ENCODE data around the gene ATPAF1.

Gene ATPAF1

GRCh38 chr1:46615735-46616134 lies 52.4 kb downstream of the ATPAF1 start:
- no peak for DNase-seq (ENCODE audit: low read depth)

GRCh38 chr1:46615088-46615487 lies 53.1 kb downstream of the ATPAF1 start:
- no peak for DNase-seq (ENCODE audit: low read depth)

- DNase-seq (ENCODE audit: low read depth): no peak
Measured at GRCh38 chr1:46614604-46614984, 53.6 kb downstream of the ATPAF1 start.

DNA sequence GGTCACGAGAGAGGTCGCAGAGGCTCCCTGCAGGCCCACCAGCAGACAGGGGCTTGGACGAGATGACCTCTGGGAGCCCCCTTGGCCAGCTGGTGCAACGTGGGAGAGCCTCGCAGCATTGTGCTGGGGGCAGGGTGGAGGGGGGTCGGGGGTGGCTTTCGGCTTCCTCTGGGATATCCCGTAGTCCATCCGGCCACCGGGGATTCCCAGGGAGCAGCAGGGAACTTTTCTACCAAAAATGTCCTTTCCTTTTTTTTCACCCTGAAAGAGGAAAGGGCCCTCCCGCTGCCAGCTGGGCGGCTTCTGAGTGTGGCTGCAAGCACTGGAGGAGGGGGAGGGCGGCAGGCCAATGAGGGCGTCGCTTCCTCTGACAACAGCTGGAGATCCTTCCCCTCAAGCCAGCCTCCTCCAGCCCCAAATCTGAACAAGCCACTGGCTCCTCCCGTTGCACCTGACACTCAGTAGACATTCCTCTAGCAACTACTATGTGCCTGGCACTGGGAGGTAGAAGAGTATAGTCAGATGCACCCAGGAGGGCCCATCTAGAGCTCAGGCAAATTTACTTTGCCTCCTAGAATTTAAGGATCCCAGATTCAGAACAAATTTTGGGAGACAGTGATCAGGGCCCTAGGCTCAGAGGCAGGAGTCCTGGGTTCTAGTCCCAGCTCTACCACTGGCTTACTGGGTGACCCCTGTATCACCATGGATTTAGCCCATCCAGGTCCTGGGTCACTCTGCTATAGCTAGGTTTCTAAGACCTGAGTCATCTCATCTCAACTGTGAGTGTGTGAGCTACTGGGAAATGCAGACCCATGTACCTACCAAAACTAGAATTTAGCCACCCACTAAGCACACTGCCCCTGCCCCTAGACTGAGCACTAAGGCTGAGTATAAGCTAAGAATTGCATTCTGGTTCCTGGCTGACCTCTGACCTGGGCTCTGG lies 54.2 kb downstream of the ATPAF1 start:
- DNase-seq (ENCODE audit: low read depth): no peak

DNA sequence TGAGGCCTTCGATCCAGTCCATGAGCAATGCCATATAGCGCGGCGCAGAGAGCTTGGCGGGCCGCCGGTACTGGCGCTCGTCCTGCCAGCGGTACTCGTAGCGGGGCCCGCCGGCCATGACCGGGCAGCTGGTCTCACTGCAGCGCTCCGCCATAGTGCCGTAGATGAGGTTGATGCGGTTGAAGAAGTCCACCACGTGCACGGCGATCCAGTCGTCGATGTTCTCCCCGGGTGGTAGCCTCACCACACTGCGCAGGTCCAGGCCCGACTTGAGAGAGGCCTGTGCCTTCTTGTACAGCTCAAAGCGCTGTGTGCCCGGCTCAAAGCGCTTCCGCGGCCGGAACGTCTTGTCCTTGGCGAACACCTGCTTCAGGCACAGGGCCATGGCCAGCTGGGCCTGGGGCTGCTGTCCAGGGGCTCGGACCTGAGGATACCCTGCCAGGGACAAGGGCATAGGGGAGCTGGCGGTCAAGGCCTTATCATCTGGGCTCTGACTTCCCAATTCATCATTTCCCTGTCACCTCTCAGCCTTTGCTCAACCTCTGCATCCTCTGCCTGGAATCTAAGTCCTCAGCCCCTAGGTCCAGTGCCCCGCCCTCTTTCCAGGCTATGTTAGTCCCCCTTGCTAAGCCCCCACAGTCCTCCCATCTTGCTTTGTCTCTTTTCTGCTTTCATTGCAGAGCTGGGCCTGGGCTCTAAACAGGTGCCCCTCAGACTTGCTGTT lies 55.1 kb downstream of the ATPAF1 start:
- no peak for DNase-seq (ENCODE audit: low read depth)

DNA sequence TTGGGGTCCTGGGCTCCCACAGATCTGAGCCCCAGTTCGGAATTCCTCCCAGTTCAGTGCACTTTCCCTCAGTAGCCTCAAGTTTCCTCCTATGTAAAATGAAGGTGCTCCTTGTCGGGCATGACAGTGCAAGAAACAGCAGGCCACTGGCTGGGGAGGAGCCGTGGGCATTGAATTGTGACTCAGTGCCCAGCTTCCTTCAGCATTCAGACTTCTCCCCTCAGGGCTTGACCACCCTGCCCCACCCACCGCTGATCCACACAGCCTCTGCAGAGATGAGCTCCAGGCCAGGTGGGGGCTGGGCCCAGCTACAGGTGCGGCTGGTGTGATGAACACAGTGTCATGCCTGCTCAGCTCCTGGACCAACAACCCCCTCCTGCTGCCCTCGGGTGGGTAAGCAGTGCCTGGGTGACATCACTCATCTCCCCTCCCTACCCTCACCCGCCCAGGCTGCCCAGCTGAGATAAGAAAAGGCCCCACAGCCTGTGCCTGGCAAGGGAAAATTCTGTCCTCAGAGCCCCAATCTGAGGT lies 56.4 kb downstream of the ATPAF1 start:
- DNase-seq (ENCODE audit: low read depth): no peak

DNA sequence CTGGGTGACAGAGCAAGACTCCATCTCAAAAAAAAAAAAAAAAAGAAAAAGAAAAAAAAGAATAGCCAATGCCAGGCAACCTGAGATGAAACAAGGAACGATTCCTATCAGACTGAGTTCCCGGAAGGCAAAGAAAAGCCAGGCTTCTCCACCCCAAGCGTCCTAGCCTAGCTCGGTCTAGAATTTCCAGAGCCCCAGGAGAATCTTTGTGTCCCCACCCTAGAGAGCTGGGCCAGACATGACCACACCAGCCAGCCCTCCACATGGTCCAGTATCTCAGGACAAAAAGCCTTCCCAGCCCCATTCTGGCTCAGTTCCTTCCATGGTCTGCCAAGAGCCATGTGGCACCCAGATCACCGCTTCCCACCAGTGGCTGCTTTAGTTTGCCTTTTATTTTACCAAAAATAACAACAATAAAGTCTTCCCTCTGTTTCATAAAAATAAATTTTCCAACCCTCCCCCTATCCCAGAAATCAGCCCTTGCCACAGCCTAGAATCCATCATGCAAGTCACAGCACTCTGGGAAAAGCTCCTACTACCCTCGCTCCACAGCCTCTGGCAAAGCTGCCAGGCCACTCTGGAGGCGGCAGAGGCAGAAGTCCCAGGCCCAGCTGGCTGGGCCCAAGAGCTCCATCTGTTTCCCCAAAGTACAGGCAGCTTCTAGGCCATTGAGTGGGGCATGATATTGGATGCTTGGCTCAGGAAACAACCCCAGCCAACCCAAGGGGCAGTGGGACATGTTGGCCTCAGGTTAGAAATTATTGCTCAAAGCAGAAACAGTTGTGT lies 60.6 kb downstream of the ATPAF1 start:
- DNase-seq (ENCODE audit: low read depth): no peak

DNA sequence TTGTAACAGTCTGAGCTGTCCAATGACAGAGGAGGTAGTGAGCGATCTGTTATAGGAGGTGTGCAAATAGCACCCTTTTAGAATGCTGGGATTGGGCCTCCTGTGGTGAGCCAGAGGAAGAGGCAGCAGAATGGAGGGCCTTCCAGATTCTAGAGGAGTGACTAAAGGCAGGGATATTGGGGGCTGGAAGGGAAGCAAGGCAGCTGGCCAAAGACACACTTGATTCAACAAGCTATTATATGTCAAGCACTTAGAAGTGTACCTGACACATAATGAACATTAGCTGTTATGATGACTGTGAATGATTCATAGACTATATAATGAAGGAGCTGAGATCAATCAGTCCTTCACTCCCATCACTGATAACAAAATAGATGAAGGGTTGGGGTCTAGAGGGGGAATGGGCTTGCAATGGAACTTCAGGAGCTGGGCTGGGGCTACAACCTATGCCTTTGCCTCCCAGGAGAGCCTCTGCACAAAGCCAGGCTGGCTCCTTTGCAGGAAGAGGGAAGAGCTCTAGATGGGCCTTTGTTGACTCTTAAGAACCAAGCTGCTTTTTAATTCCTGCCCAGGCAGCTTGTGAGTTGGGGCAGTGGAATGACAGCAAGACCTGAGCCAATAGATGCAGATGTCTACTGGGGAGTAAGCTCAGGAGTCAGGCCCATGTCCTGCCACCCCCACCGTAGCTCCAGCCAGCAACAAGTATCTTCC lies 61.8 kb downstream of the ATPAF1 start:
- no peak for DNase-seq (ENCODE audit: low read depth)

GRCh38 chr1:46605232-46605631 lies 62.9 kb downstream of the ATPAF1 start:
- DNase-seq (ENCODE audit: low read depth): no peak

DNA sequence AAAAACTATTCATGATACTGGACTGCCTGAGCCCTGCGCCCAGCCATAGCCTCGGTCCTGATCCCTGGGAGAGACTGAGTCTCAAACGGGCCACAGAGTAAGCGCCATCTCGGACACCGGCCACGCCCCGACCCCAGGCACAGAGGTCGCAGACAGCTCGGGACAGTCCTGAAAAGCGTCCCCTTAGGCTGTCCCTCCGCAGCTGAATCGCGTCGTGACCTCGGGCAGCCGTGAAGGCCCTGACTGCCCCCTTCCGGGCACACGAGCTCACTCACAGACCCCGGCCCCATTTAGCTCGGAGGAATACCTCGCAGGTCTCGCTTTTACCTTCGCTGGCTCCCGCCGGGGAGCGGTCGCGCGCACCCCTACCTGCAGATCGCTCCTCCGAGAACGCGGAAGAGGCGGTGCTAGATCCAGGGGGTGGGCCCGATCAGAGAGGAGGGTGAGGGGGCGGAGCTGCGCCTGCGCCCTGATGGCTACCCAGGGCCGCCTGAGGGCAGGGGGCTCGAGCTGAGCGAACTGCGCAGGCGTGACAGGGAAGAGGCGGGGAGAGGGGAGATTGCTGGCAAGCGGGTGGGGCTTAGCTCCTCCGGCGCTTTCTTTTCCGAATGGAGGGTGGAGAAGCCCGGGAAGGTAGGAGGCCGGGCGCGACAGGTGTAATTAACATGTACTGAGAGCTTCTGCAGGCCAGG lies 64.2 kb downstream of the ATPAF1 start, which contains the start of gene MKNK1:
Gene MKNK1, minus strand, starts transcription at position 411 of the 692 bp plus-strand sequence. CDS start 20,941 bp downstream, outside the sequence.
- peak; percentile 37 for DNase-seq (ENCODE audit: low read depth)

- no peak for DNase-seq (ENCODE audit: low read depth)
Measured at GRCh38 chr1:46603481-46603857, 64.7 kb downstream of the ATPAF1 start.

GRCh38 chr1:46601257-46602007 lies 66.7 kb downstream of the ATPAF1 start:
- no peak for DNase-seq (ENCODE audit: low read depth)

DNA sequence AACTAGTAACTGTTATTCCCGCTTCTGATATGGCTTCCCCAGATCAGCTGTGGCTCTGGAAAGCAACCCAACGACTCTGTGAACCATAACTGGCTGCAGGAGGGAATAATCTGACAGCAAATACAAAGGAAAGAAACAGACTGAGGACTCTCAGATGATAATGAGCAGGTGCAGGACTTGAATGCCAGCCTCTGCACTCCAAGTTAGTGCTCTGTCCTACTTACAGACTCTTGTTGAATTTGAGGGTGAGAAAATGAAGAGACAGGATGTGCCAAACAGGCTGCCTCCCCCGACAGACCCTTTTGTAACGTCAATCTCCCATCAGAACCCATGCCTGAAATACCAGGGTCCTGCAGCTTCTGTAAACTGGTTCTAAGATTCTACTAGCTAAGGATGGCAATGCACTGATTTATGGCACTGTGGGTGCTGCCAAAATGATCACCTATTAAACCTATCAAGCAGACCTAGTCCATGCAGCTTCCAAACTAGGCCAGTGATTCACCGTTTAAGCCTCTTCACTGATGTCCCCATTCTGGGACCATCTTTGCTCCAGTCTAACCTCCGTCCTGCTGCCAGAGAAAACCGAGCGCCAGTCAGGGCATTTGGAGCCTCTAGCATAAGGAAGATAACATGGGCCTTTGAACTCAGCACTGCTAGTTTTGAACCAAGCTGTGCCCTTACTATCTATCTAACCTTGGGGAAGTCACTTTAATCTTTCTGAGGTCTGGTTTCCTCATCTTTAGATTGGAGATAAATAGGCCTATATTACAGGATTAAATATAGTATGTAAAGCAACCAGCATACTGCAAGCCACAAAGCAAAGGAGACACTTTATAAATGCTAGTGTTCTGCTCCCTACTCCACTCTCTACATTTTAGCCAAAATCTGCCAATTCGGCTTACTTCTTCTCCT lies 68.8 kb downstream of the ATPAF1 start:
- DNase-seq (ENCODE audit: low read depth): no peak

DNA sequence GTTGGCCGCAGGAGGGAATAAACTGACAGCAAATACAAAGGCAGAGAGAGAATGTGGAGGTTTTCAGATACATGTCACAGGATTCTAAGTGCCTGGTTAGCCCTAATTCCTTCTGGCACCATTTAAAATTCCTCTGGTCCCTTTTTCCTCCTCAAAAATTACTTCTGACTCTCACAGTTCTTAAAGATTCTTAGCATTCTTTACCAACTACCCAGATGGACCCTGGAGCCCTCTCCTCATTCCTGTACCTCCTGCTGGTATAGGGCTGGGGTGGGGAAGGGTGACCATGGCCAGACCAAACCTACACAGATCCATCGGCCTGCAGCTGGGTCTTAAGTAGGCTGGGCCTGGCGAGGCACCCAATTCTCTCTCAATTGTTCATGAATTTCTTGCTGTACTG lies 71.3 kb downstream of the ATPAF1 start:
- DNase-seq (ENCODE audit: low read depth): no peak

DNA sequence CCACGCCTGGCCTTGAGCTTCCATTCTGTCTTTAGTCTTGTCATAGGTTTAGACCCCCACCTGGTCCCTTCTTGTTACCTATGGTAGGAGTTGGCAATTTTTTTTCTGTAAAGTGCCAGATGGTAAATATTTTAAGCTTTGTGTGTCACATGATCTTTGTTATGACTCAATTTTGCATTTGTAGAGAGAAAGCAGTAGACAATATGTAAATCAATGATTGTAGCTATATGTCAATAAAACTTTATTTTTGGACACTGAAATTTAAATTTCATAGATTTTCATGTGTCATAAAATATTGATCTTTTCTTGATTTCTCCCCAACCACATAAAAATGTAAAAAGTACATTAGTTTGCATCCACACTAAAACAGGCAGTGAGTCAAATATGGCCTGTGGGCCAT lies 72.1 kb downstream of the ATPAF1 start:
- DNase-seq (ENCODE audit: low read depth): no peak

GRCh38 chr1:46595127-46595526 lies 73.0 kb downstream of the ATPAF1 start:
- no peak for DNase-seq (ENCODE audit: low read depth)

DNA sequence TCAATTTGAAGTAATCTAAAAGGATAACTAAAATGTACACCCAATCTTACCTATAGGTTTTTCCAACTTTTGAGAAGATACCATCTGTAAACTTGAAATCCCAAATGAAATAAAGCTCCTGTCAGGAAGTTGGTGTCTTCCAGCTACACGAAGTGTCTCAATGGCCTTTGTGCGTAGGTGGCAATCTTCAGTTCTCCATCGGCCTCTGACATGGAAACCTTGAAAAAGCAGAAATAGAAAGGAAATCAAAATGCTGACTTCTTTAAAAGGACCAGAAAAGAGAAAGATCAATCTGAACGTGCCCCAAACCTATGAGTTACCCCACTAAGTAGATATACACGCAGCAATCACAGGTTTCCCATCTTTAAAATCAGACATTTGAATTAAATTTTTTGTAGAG lies 74.1 kb downstream of the ATPAF1 start:
- DNase-seq (ENCODE audit: low read depth): no peak

DNA sequence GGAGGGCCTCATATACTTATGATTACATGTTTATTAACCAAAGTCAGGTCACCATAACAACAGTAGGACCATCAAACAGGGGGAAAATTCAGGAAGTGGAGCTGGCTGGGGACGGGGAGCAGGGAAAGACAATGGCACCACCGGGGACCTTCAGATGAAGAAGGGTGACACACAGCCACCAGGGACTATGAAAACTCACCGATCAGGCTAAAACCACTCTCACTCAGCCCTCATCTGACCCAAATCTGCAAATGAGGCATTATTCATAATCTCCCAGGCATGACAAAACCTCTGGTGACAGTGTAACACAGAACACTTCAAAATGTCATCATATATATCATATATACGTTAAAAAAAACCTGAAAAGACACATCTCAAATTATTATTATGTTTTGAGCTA lies 75.3 kb downstream of the ATPAF1 start:
- DNase-seq (ENCODE audit: low read depth): no peak

DNA sequence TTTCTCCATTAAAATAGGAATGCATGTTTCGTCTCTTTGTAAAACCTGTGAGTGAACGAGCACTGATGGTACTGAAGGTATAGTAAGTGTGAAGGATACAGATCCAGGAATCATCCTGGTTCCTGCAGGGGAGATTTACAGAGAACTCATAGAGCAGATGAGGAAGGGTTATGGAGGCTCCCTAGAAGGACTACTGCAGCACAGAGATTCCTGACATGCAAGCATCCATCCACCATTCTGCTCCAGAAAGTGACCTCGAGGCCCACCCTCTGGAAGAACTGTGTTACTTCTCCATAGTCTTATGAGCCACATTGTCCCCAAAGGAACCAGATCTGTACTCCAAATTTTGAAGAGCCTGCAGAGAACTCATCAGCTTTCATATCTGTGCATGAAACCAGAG lies 78.6 kb downstream of the ATPAF1 start:
- no peak for DNase-seq (ENCODE audit: low read depth)

All from GM04503 (cell line).